ENCODE data around the gene CETN1. TPM values are rescaled to one million over a fixed set of nuclear protein-coding genes. Genes with fewer than 3 reads are reported as not detected.

Gene CETN1
- total RNA-seq, 3 donors from 2014 or later: not detected

DNA sequence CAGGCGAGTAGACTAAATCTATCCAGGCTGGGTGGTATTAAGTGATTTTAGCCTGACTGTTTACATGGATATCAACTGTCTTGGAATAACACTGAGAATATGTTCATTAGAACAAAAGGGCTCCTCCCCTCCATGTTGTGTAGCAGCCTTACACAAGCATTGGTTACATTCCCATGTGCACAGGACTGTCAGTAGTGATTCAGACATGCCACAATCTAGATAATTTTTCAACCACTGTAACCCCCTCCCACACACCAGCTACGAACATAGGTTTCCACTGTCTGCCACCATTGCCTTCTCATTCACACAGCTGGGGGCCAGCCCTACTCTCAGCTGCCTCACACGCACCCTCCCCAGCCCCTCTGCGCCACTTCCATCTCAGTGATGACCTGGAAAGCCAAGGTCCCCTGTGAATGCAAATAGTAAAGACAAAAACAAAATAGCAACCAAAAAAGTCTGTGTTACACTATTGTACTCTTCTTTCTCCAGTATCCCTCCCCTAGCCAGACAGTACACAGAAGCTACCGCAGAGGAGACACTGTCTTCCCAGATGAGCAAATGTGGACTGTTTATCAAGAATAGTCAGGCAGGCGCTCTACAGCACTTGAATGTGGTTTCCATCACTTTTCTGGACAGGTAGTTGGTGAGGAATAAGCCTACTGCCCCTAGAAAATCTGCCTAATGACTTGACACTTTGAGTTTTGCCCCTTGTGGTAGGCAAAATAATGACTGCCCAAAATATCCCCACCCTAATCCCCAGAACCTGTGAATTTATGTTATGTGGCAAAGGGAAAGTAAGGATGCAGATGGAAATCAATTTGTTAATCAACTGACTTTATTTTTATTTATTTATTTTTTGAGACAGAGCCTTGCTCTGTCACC, 49.3 kb downstream of the CETN1 start:
- TF ChIP-seq, protein P1, sequence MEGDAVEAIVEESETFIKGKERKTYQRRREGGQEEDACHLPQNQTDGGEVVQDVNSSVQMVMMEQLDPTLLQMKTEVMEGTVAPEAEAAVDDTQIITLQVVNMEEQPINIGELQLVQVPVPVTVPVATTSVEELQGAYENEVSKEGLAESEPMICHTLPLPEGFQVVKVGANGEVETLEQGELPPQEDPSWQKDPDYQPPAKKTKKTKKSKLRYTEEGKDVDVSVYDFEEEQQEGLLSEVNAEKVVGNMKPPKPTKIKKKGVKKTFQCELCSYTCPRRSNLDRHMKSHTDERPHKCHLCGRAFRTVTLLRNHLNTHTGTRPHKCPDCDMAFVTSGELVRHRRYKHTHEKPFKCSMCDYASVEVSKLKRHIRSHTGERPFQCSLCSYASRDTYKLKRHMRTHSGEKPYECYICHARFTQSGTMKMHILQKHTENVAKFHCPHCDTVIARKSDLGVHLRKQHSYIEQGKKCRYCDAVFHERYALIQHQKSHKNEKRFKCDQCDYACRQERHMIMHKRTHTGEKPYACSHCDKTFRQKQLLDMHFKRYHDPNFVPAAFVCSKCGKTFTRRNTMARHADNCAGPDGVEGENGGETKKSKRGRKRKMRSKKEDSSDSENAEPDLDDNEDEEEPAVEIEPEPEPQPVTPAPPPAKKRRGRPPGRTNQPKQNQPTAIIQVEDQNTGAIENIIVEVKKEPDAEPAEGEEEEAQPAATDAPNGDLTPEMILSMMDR (IDR thresholded peaks at IDR 0.05): no peak
- TF ChIP-seq POLR2AphosphoS5 (IDR thresholded peaks at IDR 0.05) (no peak), POLR2A (IDR thresholded peaks at IDR 0.05) (no peak)
- no peaks in the 10 kb centered on the region for H3K4me1 ChIP-seq
- no peak overlapping the region for H3K4me3 ChIP-seq
- no peaks in the 10 kb centered on the region for H3K27me3 ChIP-seq
- DNase-seq (ENCODE audit: low spot score in 2 of 2): no peak
- no peak overlapping the region for H3K27ac ChIP-seq
- intact Hi-C loops (cut with DNase I; ENCODE audit: low total_unique reads): no loop called here
- no peaks in the 10 kb centered on the region for H3K36me3 ChIP-seq
- no peaks in the 10 kb centered on the region for H3K9me3 ChIP-seq

DNA sequence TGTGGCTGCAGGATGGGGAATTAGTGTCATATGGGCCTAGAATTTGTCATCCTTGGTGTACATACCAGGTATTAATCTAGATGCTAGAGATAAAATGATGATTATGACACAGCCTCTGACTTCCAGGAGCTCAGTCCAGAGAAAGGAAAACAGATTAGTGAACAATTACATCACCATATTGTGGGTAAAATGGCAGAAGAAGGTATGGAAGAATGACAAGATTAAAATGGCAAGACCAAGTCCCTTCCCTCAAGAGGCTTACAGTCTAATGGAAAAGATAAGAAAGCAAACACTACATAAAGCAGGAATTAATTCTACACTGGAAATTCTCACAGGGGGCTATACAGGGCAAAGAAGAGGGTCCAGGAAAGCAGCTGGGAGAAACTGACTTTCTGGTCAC, 51.4 kb downstream of the CETN1 start:
- no peaks in the 10 kb centered on the region for H3K36me3 ChIP-seq
- H3K27ac ChIP-seq: no peak overlapping the region
- H3K4me3 ChIP-seq: no peak overlapping the region
- TF ChIP-seq, protein P1 (IDR thresholded peaks at IDR 0.05): no peak
- TF ChIP-seq POLR2A (IDR thresholded peaks at IDR 0.05): no peak
- no peak for TF ChIP-seq POLR2AphosphoS5 (IDR thresholded peaks at IDR 0.05)
- intact Hi-C loops (cut with DNase I; ENCODE audit: low total_unique reads): no loop called here
- H3K27me3 ChIP-seq: no peaks in the 10 kb centered on the region
- no peak for DNase-seq (ENCODE audit: low spot score in 2 of 2)
- no peaks in the 10 kb centered on the region for H3K9me3 ChIP-seq
- no peaks in the 10 kb centered on the region for H3K4me1 ChIP-seq

Other genes with a start within 250 kb of the CETN1 start
- 10 to 100 TPM; 11.7 to 57.3 (median 14.7) TPM for gene COLEC12, start 79.7 kb upstream of the CETN1 start, total RNA-seq
- 1 to 10 TPM; 1.3 to 6.6 (median 3.5) TPM for gene CLUL1, start 16.6 kb downstream of the CETN1 start, total RNA-seq
- 1 to 10 TPM; 1.3 to 2.1 (median 2.0) TPM for gene TYMS, start 77.3 kb downstream of the CETN1 start, total RNA-seq
- gene ENOSF1, start 132.2 kb downstream of the CETN1 start, total RNA-seq: 10 to 100 TPM; 49.4 to 96.0 (median 90.1) TPM
- 100 to 1,000 TPM; 108 to 150 (median 136) TPM for gene YES1, start 231.9 kb downstream of the CETN1 start, total RNA-seq

Measured in breast epithelium (tissue), 4 donors.